IMR-90 (cell line): ENCODE data around the gene ATP11A. TPM values are rescaled to one million over a fixed set of nuclear protein-coding genes. Genes with fewer than 3 reads are reported as not detected.

Source experiments
- ATAC-seq: fragments of 200-7000 bp; cut with Tn5 transposase; 2 replicates; pipeline ENCODE4 v1.9.1; 2020; ENCODE audit warnings: low read depth, mild to moderate bottlenecking, moderate library complexity
- BruUV-seq: library from RNA; stranded (reverse); fragments of 400-500 nt; replicated peaks from 2 replicates; lab custom pipeline; 2021; lab: Mats Ljungman, UMichigan
- CTCF ChIA-PET: fragments of 300-600 bp; formaldehyde crosslinking; extraction: SDS; loops from one replicate; lab custom pipeline; 2021; ENCODE audit warnings: antibody characterized with exemption; lab: Yijun Ruan, JAX
- POLR2A ChIA-PET: fragments of 300-600 bp; sonication (Branson Sonifier 250); formaldehyde crosslinking; loops from one replicate; lab custom pipeline; 2022; ENCODE audit warnings: antibody characterized with exemption; ENCODE audit not compliant: unreplicated experiment; lab: Charles Lee
- DNase-seq: peaks from one replicate; pipeline ENCODE4 v3.0.0; 2013
- H2AFZ ChIP-seq: replicated peaks from 2 replicates; pipeline ENCODE3; 2013; ENCODE audit warnings: low read length, mild to moderate bottlenecking; ENCODE audit not compliant: poor library complexity
- H2AK5ac ChIP-seq: 2 replicates; pipeline ENCODE4 v1.6.1; 2013; ENCODE audit warnings: low read depth, low read length, inconsistent platforms
- H2AK9ac ChIP-seq: replicated peaks from 2 replicates; pipeline ENCODE3; 2013; ENCODE audit warnings: mild to moderate bottlenecking, low read depth, low read length, moderate library complexity; ENCODE audit not compliant: poor library complexity
- H2BK120ac ChIP-seq: 2 replicates; pipeline ENCODE4 v1.6.1; 2013; ENCODE audit warnings: low read depth, low read length, inconsistent platforms
- H2BK15ac ChIP-seq: 3 replicates; pipeline ENCODE4 v1.6.1; 2013; ENCODE audit warnings: low read depth, low read length, inconsistent platforms
- H2BK20ac ChIP-seq: 2 replicates; pipeline ENCODE4 v1.6.1; 2013; ENCODE audit warnings: low read depth, mild to moderate bottlenecking, inconsistent platforms, low read length, moderate library complexity
- H2BK5ac ChIP-seq: 2 replicates; pipeline ENCODE4 v1.6.1; 2013; ENCODE audit warnings: mild to moderate bottlenecking, low read depth, low read length, inconsistent platforms; ENCODE audit not compliant: poor library complexity, severe bottlenecking
- H3K14ac ChIP-seq: replicated peaks from 2 replicates; pipeline ENCODE4 v1.6.1; 2013; ENCODE audit warnings: low read depth, low read length, inconsistent platforms
- H3K18ac ChIP-seq: 2 replicates; pipeline ENCODE4 v1.6.1; 2013; ENCODE audit warnings: low read depth, low read length, control low read depth
- H3K23ac ChIP-seq: 2 replicates; pipeline ENCODE4 v1.6.1; 2013; ENCODE audit warnings: low read depth, low read length, inconsistent platforms
- H3K27ac ChIP-seq: 2 replicates; pipeline ENCODE4 v1.5.1; 2013; ENCODE audit warnings: mild to moderate bottlenecking, control low read depth, low read length; ENCODE audit not compliant: insufficient read depth
- H3K27me3 ChIP-seq: 2 replicates; pipeline ENCODE4 v1.6.1; 2013; ENCODE audit warnings: low read length; ENCODE audit not compliant: control insufficient read depth, insufficient read depth
- H3K36me3 ChIP-seq: 2 replicates; pipeline ENCODE4 v1.6.1; 2013; ENCODE audit warnings: low read length, mixed read lengths; ENCODE audit not compliant: control insufficient read depth, insufficient read depth
- H3K4ac ChIP-seq: 2 replicates; pipeline ENCODE4 v1.6.1; 2013; ENCODE audit warnings: low read depth, low read length, inconsistent platforms
- H3K4me1 ChIP-seq: 2 replicates; pipeline ENCODE4 v1.6.1; 2013; ENCODE audit warnings: low read length, mixed read lengths; ENCODE audit not compliant: control insufficient read depth, insufficient read depth
- H3K4me2 ChIP-seq: 2 replicates; pipeline ENCODE4 v1.6.1; 2013; ENCODE audit warnings: low read depth, mild to moderate bottlenecking, control low read depth, low read length, moderate library complexity
- H3K4me3 ChIP-seq: 2 replicates; pipeline ENCODE4 v1.5.1; 2013; ENCODE audit warnings: low read depth, mild to moderate bottlenecking, control low read depth, low read length, moderate library complexity; ENCODE audit not compliant: insufficient read depth
- H3K56ac ChIP-seq: 2 replicates; pipeline ENCODE4 v1.6.1; 2013; ENCODE audit warnings: low read length, inconsistent platforms; ENCODE audit not compliant: insufficient read depth; ENCODE audit errors: extremely low read depth
- H3K79me1 ChIP-seq, 2 experiments: 2 replicates each; pipeline ENCODE4 v1.6.1; 2013; ENCODE audit warnings: low read length in 2 of 2, inconsistent platforms in 1 of 2, low read depth in 1 of 2
- H3K9ac ChIP-seq: 2 replicates; pipeline ENCODE4 v1.6.1; 2013; ENCODE audit warnings: low read depth, low read length, control low read depth
- H3K9me1 ChIP-seq: 2 replicates; pipeline ENCODE4 v1.6.1; 2013; ENCODE audit warnings: low read length, inconsistent platforms; ENCODE audit not compliant: insufficient read depth
- H3K9me3 ChIP-seq: 2 replicates; pipeline ENCODE4 v1.6.1; 2013; ENCODE audit warnings: low read length; ENCODE audit not compliant: control insufficient read depth, insufficient read depth
- H4K20me1 ChIP-seq: 2 replicates; pipeline ENCODE4 v1.6.1; 2013; ENCODE audit warnings: low read length, inconsistent platforms; ENCODE audit not compliant: insufficient read depth
- H4K5ac ChIP-seq: 2 replicates; pipeline ENCODE4 v1.6.1; 2013; ENCODE audit warnings: mild to moderate bottlenecking, low read depth, low read length, control low read depth
- H4K8ac ChIP-seq, 2 experiments: 2 replicates each; pipeline ENCODE4 v1.6.1; 2013; ENCODE audit warnings: low read depth in 2 of 2, low read length in 2 of 2, control low read depth in 1 of 2, inconsistent platforms in 1 of 2
- H4K91ac ChIP-seq: 2 replicates; pipeline ENCODE4 v1.6.1; 2013; ENCODE audit warnings: low read depth, low read length, inconsistent platforms; ENCODE audit not compliant: insufficient read depth
- BHLHE40 ChIP-seq: fragments of 150-350 bp; IDR thresholded peaks from 2 replicates; pipeline ENCODE4 v1.6.1; 2016; ENCODE audit warnings: mild to moderate bottlenecking, low read depth, low read length
- CEBPB ChIP-seq: IDR thresholded peaks from 2 replicates; pipeline ENCODE4 v1.6.1; 2012; ENCODE audit warnings: low read depth, low read length, improper control_type of control experiment
- CHD1 ChIP-seq: IDR thresholded peaks from 2 replicates; pipeline ENCODE4 v1.6.1; 2012; ENCODE audit warnings: low read depth, low read length, improper control_type of control experiment
- FOS ChIP-seq: fragments of 150-350 bp; IDR thresholded peaks from 2 replicates; pipeline ENCODE4 v1.6.1; 2016; ENCODE audit warnings: low read depth, low read length
- MAFK ChIP-seq: IDR thresholded peaks from 2 replicates; pipeline ENCODE4 v1.6.1; 2012; ENCODE audit warnings: low read depth, low read length, improper control_type of control experiment
- MAZ ChIP-seq: IDR thresholded peaks from 2 replicates; pipeline ENCODE4 v1.6.1; 2012; ENCODE audit warnings: low read depth, mild to moderate bottlenecking, low read length, improper control_type of control experiment, moderate library complexity, borderline replicate concordance
- MXI1 ChIP-seq: IDR thresholded peaks from 2 replicates; pipeline ENCODE4 v1.6.1; 2012; ENCODE audit warnings: low read depth, mild to moderate bottlenecking, low read length, moderate library complexity, borderline replicate concordance
- POLR2A ChIP-seq: IDR thresholded peaks from 2 replicates; pipeline ENCODE4 v1.6.1; 2012; ENCODE audit warnings: mild to moderate bottlenecking, low read depth, low read length
- RAD21 ChIP-seq: IDR thresholded peaks from 2 replicates; pipeline ENCODE4 v1.6.1; 2012; ENCODE audit warnings: low read length, improper control_type of control experiment
- RCOR1 ChIP-seq: IDR thresholded peaks from 2 replicates; pipeline ENCODE4 v1.6.1; 2012; ENCODE audit warnings: mild to moderate bottlenecking, low read length, improper control_type of control experiment; ENCODE audit not compliant: insufficient replicate concordance
- RFX5 ChIP-seq: IDR thresholded peaks from 2 replicates; pipeline ENCODE4 v1.8.0; 2012; ENCODE audit warnings: low read depth, mild to moderate bottlenecking, low read length, moderate library complexity
- SMC3 ChIP-seq: fragments of 150-350 bp; IDR thresholded peaks from 2 replicates; pipeline ENCODE4 v1.6.1; 2016; ENCODE audit warnings: low read depth, mild to moderate bottlenecking, antibody characterized with exemption, low read length, moderate library complexity
- WGBS, 2 experiments: methylation state at CpG; one replicate each; pipeline versions ENCODE4 v1.1.5 to v1.1.7; 2013; ENCODE audit warnings: missing lambda C conversion rate in 2 of 2; ENCODE audit not compliant: insufficient read length in 1 of 2; ENCODE audit errors: extremely low coverage in 2 of 2; 5-methylcytosine and 5-hydroxymethylcytosine counted together
- dilution Hi-C: fragments of 300-500 bp; cut with HindIII; formaldehyde crosslinking; loops from one replicate; pipeline ENCODE4 v1.14.3; 2018; ENCODE audit warnings: low sequenced_read_pairs; ENCODE audit not compliant: unreplicated experiment
- in situ Hi-C: fragments of 300-500 bp; cut with MboI; formaldehyde crosslinking; loops from 3 replicates; pipeline ENCODE4 v1.14.3; 2019; ENCODE audit warnings: low sequenced_read_pairs, inconsistent platforms, mixed read lengths
- intact Hi-C: fragments of 100-400 bp; cut with micrococcal nuclease; formaldehyde crosslinking; loops from 2 replicates; pipeline ENCODE4 v1.10.0; 2022
- polyA plus RNA-seq, 3 experiments: library from polyadenylated mRNA; depleted of rRNA; stranded (reverse); fragments of >200 nt; gene quantifications; 2 replicates each; pipeline ENCODE4 v1.2.3, GENCODE V29; 2012; ENCODE audit warnings: low replicate concordance in 1 of 3
- total RNA-seq: library from RNA; depleted of rRNA; stranded (reverse); fragments of >200 nt; gene quantifications from 2 replicates; pipeline ENCODE4 v1.2.3, GENCODE V29; 2012
- TF ChIP-seq, protein P1 (sequence below): fragments of 150-350 bp; IDR thresholded peaks from 2 replicates; pipeline ENCODE4 v1.6.1; 2017; ENCODE audit warnings: mild to moderate bottlenecking, antibody characterized with exemption, low read length, low read depth
- TF ChIP-seq, protein P2 (sequence below): fragments of 150-350 bp; IDR thresholded peaks from 2 replicates; pipeline ENCODE4 v1.6.1; 2016; ENCODE audit warnings: low read depth, mild to moderate bottlenecking, low read length, moderate library complexity, borderline replicate concordance
- TF ChIP-seq, protein P3 (sequence below): conservative IDR thresholded peaks from 2 replicates; pipeline ENCODE4 v1.5.1; 2012; ENCODE audit warnings: mild to moderate bottlenecking, low read depth, low read length, improper control_type of control experiment

ATP11A gene
- total and polyA plus RNA-seq, 2 of the 4 experiments (the other 2 are of a cell fraction), result 8.4 to 12.0 TPM

DNA sequence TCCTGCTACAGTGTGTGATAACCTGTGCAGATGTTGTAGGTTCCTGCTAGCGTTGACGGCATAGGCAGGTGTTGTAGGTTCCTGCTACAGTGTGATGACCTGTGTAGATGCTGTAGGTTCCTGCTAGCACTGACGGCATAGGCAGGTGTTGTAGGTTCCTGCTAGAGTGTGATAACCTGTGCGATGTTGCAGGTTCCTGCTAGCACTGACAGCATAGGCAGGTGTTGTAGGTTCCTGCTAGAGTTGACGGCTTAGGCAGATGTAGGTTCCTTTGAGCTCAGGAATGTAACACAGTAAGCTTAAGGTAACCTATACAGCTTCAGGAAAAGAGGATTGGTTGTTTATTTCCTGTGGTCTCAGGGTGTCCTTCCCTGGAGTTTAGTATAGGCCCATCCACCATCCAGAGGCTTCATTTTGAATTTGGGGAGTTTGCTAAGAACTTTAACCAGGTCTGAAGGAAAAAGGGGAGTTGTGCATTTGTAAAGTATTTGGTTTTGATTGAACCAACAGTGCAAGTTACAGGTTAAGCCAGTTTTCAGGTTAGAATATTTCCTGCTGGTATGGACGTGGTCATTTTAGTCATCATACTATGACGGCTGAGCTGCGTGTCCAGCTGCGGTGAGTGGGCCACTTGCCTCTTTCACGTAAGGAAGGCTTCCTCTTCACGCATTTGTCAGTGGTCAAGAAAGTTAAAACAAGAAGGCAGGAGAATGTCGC lies 53.8 kb downstream of the ATP11A start:
- Histone ChIP-seq H2AFZ (no peak overlapping the region), H3K27ac (no peak overlapping the region), H2BK120ac (peak overlapping the region; percentile 0; the same call in 1 of the 2 replicates), H3K18ac (no peak overlapping the region), H2AK5ac (peak overlapping the region; percentile 78), H4K5ac (no peak overlapping the region), H3K27me3 (no peaks in the 10 kb centered on the region), H3K4me1 (peaks cover 19% of the 10 kb centered on the region), H3K56ac (no peak overlapping the region), H4K8ac (no peak overlapping the region), H4K20me1 (peaks cover 41% of the 10 kb centered on the region), H2BK15ac (peak overlapping the region; percentile 40; the same call in 1 of the 3 replicates), H3K14ac (peak overlapping the region; percentile 13; the same call in 1 of the 2 replicates), H3K4me2 (no peak overlapping the region), H2BK5ac (no peak overlapping the region), H2AK9ac (no peak overlapping the region), H3K4me3 (no peak overlapping the region), H2BK20ac (peak overlapping the region; percentile 5; the same call in 1 of the 2 replicates), H3K36me3 (no peaks in the 10 kb centered on the region), H3K4ac (peak overlapping the region; percentile 58; the same call in 1 of the 2 replicates), H4K91ac (peak overlapping the region; percentile 54), H3K9ac (no peak overlapping the region), H3K9me1 (peaks cover 24% of the 10 kb centered on the region), H3K79me1 (peaks cover 27 to 49% of the 10 kb centered on the region in 2 experiments), H3K9me3 (no peaks in the 10 kb centered on the region), H3K23ac (peak overlapping the region; percentile 17)
- no TSS peak for BruUV-seq
- dilution Hi-C loops, result no loop called here
- in situ Hi-C loops, result no loop called here
- intact Hi-C loops, result loop anchor here (1.0 kb wide), 1 partner anchor 17 kb away; no protein-coding TSS in a partner anchor
- POLR2A ChIA-PET, result no interaction called here
- 85% methylated on average over 8 of the region's 12 CpGs; no CpG with 5 or more reads in 1 of the 2 experiments for WGBS, 2 experiments
- CTCF ChIA-PET, result interaction anchor here (0.8 kb wide), 1 partner anchor 7 kb away, joined by 3 read pairs; no protein-coding TSS in a partner anchor
- DNase-seq (no peak), ATAC-seq (no peak)
- TF ChIP-seq SMC3 (no peak), MAZ (no peak), RFX5 (no peak), POLR2A (no peak), MXI1 (no peak), BHLHE40 (no peak), CEBPB (no peak), MAFK (no peak), CHD1 (no peak), FOS (no peak), RCOR1 (no peak), RAD21 (no peak)
- TF ChIP-seq, protein P1, sequence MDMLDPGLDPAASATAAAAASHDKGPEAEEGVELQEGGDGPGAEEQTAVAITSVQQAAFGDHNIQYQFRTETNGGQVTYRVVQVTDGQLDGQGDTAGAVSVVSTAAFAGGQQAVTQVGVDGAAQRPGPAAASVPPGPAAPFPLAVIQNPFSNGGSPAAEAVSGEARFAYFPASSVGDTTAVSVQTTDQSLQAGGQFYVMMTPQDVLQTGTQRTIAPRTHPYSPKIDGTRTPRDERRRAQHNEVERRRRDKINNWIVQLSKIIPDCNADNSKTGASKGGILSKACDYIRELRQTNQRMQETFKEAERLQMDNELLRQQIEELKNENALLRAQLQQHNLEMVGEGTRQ, result no peak
- TF ChIP-seq, protein P2, sequence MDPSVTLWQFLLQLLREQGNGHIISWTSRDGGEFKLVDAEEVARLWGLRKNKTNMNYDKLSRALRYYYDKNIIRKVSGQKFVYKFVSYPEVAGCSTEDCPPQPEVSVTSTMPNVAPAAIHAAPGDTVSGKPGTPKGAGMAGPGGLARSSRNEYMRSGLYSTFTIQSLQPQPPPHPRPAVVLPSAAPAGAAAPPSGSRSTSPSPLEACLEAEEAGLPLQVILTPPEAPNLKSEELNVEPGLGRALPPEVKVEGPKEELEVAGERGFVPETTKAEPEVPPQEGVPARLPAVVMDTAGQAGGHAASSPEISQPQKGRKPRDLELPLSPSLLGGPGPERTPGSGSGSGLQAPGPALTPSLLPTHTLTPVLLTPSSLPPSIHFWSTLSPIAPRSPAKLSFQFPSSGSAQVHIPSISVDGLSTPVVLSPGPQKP, result no peak
- TF ChIP-seq, protein P3, sequence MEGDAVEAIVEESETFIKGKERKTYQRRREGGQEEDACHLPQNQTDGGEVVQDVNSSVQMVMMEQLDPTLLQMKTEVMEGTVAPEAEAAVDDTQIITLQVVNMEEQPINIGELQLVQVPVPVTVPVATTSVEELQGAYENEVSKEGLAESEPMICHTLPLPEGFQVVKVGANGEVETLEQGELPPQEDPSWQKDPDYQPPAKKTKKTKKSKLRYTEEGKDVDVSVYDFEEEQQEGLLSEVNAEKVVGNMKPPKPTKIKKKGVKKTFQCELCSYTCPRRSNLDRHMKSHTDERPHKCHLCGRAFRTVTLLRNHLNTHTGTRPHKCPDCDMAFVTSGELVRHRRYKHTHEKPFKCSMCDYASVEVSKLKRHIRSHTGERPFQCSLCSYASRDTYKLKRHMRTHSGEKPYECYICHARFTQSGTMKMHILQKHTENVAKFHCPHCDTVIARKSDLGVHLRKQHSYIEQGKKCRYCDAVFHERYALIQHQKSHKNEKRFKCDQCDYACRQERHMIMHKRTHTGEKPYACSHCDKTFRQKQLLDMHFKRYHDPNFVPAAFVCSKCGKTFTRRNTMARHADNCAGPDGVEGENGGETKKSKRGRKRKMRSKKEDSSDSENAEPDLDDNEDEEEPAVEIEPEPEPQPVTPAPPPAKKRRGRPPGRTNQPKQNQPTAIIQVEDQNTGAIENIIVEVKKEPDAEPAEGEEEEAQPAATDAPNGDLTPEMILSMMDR, result no peak
